DMS53 treated with DMSO at 0.1 percent for 48 hours (cell line): ENCODE data around the gene ITFG1.

Source experiments
- DNase-seq: peaks from one replicate; lab custom pipeline; 2025; ENCODE audit not compliant: unreplicated experiment; lab: John Stamatoyannopoulos, UW

Gene ITFG1

DNA sequence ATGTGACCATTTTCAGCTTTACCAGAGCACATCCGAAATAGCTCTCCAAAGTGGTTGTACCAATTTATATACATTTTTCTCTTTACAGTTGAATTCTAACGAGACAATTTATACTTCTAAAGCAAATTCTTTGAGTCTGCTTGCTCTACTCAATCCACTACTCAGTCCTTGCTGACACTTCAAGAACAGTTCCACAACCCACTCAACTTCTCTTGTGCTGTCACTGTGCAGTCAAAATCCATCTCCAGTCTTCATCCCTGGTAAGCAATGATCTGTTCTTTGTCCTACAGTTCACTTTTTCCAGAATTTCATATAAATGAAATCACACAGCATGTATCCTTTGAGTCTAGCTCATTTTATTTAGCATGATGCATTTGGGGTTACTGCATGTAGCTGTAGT lies 347.7 kb downstream of the ITFG1 start:
- DNase-seq, result no peak

DNA sequence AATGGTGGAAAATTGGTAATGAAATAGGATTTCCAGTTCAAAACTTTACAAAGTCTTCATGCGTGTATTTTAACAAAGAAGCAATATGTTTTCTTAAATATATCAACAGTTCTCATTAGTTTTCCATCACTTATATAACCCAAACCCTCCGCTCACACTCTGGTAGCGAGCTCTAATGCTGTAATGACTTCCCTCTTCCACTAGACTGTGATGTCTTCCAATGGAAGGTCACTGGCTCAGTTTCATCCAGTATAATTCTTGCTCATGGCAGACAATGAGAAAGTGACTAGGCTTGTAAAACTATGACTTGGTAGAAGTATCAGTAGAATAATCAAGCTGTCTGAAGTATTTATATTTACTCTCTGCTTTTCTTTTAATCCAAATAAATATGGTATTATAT lies 349.9 kb downstream of the ITFG1 start:
- DNase-seq, result no peak

- DNase-seq, result no peak
Observed at GRCh38 chr16:47109361-47109760, 351.5 kb downstream of the ITFG1 start.
